H9 (cell line): Measurements from ENCODE around the gene KLLN. TPM values are rescaled to one million over a fixed set of nuclear protein-coding genes. Genes with fewer than 3 reads are reported as not detected.
A peak's percentile ranks its signal among the peaks of the same experiment; 100 is the strongest.
"Not testable (repeated sequence)": the region's sequence is repeated elsewhere in the genome, so short reads cannot be mapped to it uniquely, and the experiment has no call there.

Experiments used
- DNase-seq: peaks from one replicate; pipeline ENCODE4 v3.0.0-alpha.2; 2017
- H2AFZ ChIP-seq: one replicate; pipeline ENCODE4 v1.6.1; 2013; ENCODE audit warnings: mild to moderate bottlenecking, low read length, control low read depth, moderate library complexity
- H2AK5ac ChIP-seq: 2 replicates; pipeline ENCODE4 v1.6.1; 2013; ENCODE audit warnings: low read length, control low read depth, mixed read lengths; ENCODE audit not compliant: insufficient read length
- H2BK120ac ChIP-seq: one replicate; pipeline ENCODE4 v1.6.1; 2013; ENCODE audit warnings: low read depth, mild to moderate bottlenecking, low read length, control low read depth, inconsistent platforms; ENCODE audit not compliant: poor library complexity, severe bottlenecking
- H2BK12ac ChIP-seq: 2 replicates; pipeline ENCODE4 v1.6.1; 2013; ENCODE audit warnings: low read length, control low read depth, mixed read lengths, low read depth; ENCODE audit not compliant: insufficient read length
- H2BK15ac ChIP-seq: 2 replicates; pipeline ENCODE4 v1.6.1; 2013; ENCODE audit warnings: low read depth, low read length, control low read depth
- H2BK20ac ChIP-seq: one replicate; pipeline ENCODE4 v1.6.1; 2013; ENCODE audit warnings: low read depth, mild to moderate bottlenecking, low read length, control low read depth, inconsistent platforms; ENCODE audit not compliant: poor library complexity, severe bottlenecking
- H2BK5ac ChIP-seq: 2 replicates; pipeline ENCODE4 v1.6.1; 2013; ENCODE audit warnings: low read length, control low read depth, mixed read lengths; ENCODE audit not compliant: insufficient read length
- H3K14ac ChIP-seq: 2 replicates; pipeline ENCODE4 v1.6.1; 2013; ENCODE audit warnings: low read length, control low read depth; ENCODE audit not compliant: insufficient read depth
- H3K18ac ChIP-seq: 2 replicates; pipeline ENCODE4 v1.6.1; 2013; ENCODE audit warnings: low read depth, mild to moderate bottlenecking, mixed read lengths, low read length, control low read depth; ENCODE audit not compliant: insufficient read length
- H3K23ac ChIP-seq: 2 replicates; pipeline ENCODE4 v1.6.1; 2013; ENCODE audit warnings: low read length, control low read depth, mixed read lengths, low read depth; ENCODE audit not compliant: insufficient read length
- H3K23me2 ChIP-seq: 2 replicates; pipeline ENCODE4 v1.6.1; 2013; ENCODE audit warnings: low read depth, mild to moderate bottlenecking, mixed read lengths, low read length, control low read depth; ENCODE audit not compliant: insufficient read length, poor library complexity, severe bottlenecking
- H3K27ac ChIP-seq: 2 replicates; pipeline ENCODE4 v1.5.1; 2013; ENCODE audit warnings: low read length, control low read depth, mixed read lengths, low read depth; ENCODE audit not compliant: insufficient read length
- H3K27me3 ChIP-seq: 2 replicates; pipeline ENCODE4 v1.6.1; 2013; ENCODE audit warnings: low read length, control low read depth, inconsistent platforms; ENCODE audit not compliant: insufficient read depth
- H3K4ac ChIP-seq: 2 replicates; pipeline ENCODE4 v1.6.1; 2013; ENCODE audit warnings: low read depth, mild to moderate bottlenecking, control low read depth, inconsistent platforms, low read length, moderate library complexity
- H3K4me1 ChIP-seq: 2 replicates; pipeline ENCODE4 v1.6.1; 2013; ENCODE audit warnings: low read length, control low read depth, inconsistent platforms; ENCODE audit not compliant: insufficient read depth
- H3K4me2 ChIP-seq: 2 replicates; pipeline ENCODE4 v1.6.1; 2013; ENCODE audit warnings: low read length, control low read depth, mixed read lengths; ENCODE audit not compliant: insufficient read length, insufficient read depth
- H3K56ac ChIP-seq: 2 replicates; pipeline ENCODE4 v1.6.1; 2013; ENCODE audit warnings: low read depth, mild to moderate bottlenecking, mixed read lengths, low read length, control low read depth; ENCODE audit not compliant: insufficient read length
- H3K79me1 ChIP-seq: 2 replicates; pipeline ENCODE4 v1.6.1; 2013; ENCODE audit warnings: low read depth, mild to moderate bottlenecking, moderate library complexity, low read length, control low read depth, inconsistent platforms; ENCODE audit not compliant: insufficient read depth, poor library complexity, severe bottlenecking
- H3K79me2 ChIP-seq: 2 replicates; pipeline ENCODE4 v1.6.1; 2013; ENCODE audit warnings: low read length, control low read depth, inconsistent platforms; ENCODE audit not compliant: insufficient read depth
- H3K9ac ChIP-seq: 2 replicates; pipeline ENCODE4 v1.6.1; 2013; ENCODE audit warnings: low read length, control low read depth, mixed read lengths; ENCODE audit not compliant: insufficient read length; ENCODE audit errors: extremely low read depth
- H3K9me3 ChIP-seq: one replicate; pipeline ENCODE4 v1.6.1; 2013; ENCODE audit warnings: low read depth, low read length, inconsistent platforms; ENCODE audit not compliant: control insufficient read depth
- H3T11ph ChIP-seq: one replicate; pipeline ENCODE4 v1.6.1; 2013; ENCODE audit warnings: mild to moderate bottlenecking, low read length, control low read depth, inconsistent platforms
- H4K20me1 ChIP-seq: one replicate; pipeline ENCODE4 v1.6.1; 2013; ENCODE audit not compliant: control insufficient read depth, insufficient read length, insufficient read depth
- H4K5ac ChIP-seq: 2 replicates; pipeline ENCODE4 v1.6.1; 2013; ENCODE audit warnings: low read depth, mild to moderate bottlenecking, mixed read lengths, low read length, control low read depth; ENCODE audit not compliant: insufficient read length
- H4K8ac ChIP-seq: replicated peaks from 2 replicates; pipeline ENCODE4 v1.6.1; 2013; ENCODE audit warnings: low read length, control low read depth, mixed read lengths, low read depth; ENCODE audit not compliant: insufficient read length
- H4K91ac ChIP-seq: 2 replicates; pipeline ENCODE4 v1.6.1; 2013; ENCODE audit warnings: low read depth, mild to moderate bottlenecking, moderate library complexity, mixed read lengths, low read length, control low read depth; ENCODE audit not compliant: insufficient read length
- H3K27ac Mint-ChIP-seq, 3 experiments: 2 replicates in 2 of 3; 3 replicates in 1 of 3; pipeline ENCODE4 v1.8.0; 2020 to 2021; ENCODE audit warnings: mixed read lengths in 3 of 3, mild to moderate bottlenecking in 1 of 3, moderate library complexity in 1 of 3
- H3K27me3 Mint-ChIP-seq: 2 replicates; pipeline ENCODE4 v1.8.0; 2021; ENCODE audit warnings: low read depth, mild to moderate bottlenecking, moderate library complexity, mixed read lengths
- H3K36me3 Mint-ChIP-seq, 3 experiments: 2 replicates in 2 of 3; 3 replicates in 1 of 3; pipeline ENCODE4 v1.8.0; 2020 to 2021; ENCODE audit warnings: low read depth in 3 of 3, mixed read lengths in 3 of 3; ENCODE audit not compliant: insufficient read depth in 1 of 3
- H3K4me1 Mint-ChIP-seq, 2 experiments: 2 replicates each; pipeline ENCODE4 v1.8.0; 2020; ENCODE audit warnings: mixed read lengths in 2 of 2
- H3K4me3 Mint-ChIP-seq, 2 experiments: 2 replicates in 1 of 2; 3 replicates in 1 of 2; pipeline ENCODE4 v1.8.0; 2020 to 2021; ENCODE audit warnings: mild to moderate bottlenecking in 2 of 2, mixed read lengths in 2 of 2, moderate library complexity in 1 of 2
- H3K9me3 Mint-ChIP-seq, 2 experiments: 2 replicates in 1 of 2; 3 replicates in 1 of 2; pipeline ENCODE4 v1.8.0; 2020; ENCODE audit warnings: mild to moderate bottlenecking in 2 of 2, mixed read lengths in 2 of 2, moderate library complexity in 1 of 2
- WGBS: extraction: QIAGEN DNeasy Blood & Tissue Kit; methylation state at CpG from one replicate; pipeline ENCODE4 v1.1.7; 2013; ENCODE audit warnings: missing lambda C conversion rate, low lambda C conversion rate, mixed read lengths; ENCODE audit not compliant: insufficient read length; ENCODE audit errors: extremely low coverage; 5-methylcytosine and 5-hydroxymethylcytosine counted together
- total RNA-seq: library from RNA; stranded (reverse); gene quantifications from 2 replicates; pipeline ENCODE4 v1.2.1, GENCODE V29; 2021
- TF ChIP-seq, protein P1 (sequence below): fragments of 200-600 bp; sonication (generic); conservative IDR thresholded peaks from 3 replicates; pipeline ENCODE4 v1.8.0; 2021; ENCODE audit warnings: antibody characterized with exemption, mild to moderate bottlenecking

KLLN gene
- total RNA-seq, 1 experiment from 2014 or later = 0.79 TPM

DNA sequence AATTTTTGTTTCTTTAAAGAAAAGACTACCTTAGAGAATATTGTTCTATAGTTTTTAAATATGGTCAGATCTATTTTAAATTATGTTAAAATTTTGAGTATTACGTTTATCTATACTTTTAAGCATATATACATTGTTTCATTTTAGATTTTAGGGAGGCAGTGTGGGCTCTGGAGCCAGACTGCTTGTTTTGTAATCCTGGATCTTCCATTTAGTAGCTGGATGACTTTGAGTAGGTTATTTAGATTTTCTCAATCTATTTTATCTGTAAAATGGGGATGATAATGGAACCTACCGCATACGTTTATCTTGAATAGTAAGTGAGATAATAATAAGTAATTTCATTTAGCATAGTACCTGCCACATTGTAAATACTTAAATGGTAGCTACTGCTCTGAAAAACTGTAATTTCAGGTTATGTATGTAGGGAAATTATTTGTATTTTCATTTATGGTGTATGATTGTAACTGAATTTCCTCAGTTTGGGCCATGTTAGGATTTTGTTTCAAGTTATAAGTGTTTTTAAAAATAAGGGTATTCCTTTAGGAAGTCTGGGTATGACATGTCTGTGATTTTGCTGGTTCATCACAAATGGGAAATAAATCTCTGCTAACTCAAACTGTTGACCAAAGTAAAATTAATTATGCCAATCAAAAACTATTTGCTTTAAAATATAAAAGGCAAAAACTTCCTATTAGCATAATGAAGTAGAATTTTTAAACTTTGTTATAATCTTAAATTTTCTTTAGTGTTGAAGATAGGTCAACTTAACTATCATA lies 6.6 kb upstream of the KLLN start:
- Histone ChIP-seq H3K14ac (no peak overlapping the region), H3K56ac (no peak overlapping the region), H2BK20ac (no peak overlapping the region), H4K91ac (no peak overlapping the region), H3K4me1 (no peaks in the 10 kb centered on the region; the same call in 1 of the 2 replicates), H3K9ac (no peak overlapping the region), H3K79me2 (peaks cover 38% of the 10 kb centered on the region; the same call in 1 of the 2 replicates), H4K20me1 (no peaks in the 10 kb centered on the region), H3K9me3 (no peaks in the 10 kb centered on the region), H2AFZ (no peak overlapping the region), H2BK12ac (no peak overlapping the region), H3K18ac (no peak overlapping the region), H3T11ph (no peak overlapping the region), H2BK15ac (no peak overlapping the region), H3K4ac (no peak overlapping the region), H3K23ac (no peak overlapping the region), H3K27me3 (no peaks in the 10 kb centered on the region), H3K27ac (no peak overlapping the region), H2AK5ac (no peak overlapping the region), H4K5ac (no peak overlapping the region), H3K23me2 (peaks cover 4% of the 10 kb centered on the region), H2BK120ac (no peak overlapping the region), H3K79me1 (peaks cover 6% of the 10 kb centered on the region), H2BK5ac (no peak overlapping the region), H4K8ac (no peak overlapping the region), H3K4me2 (no peak overlapping the region)
- no peak overlapping the region for H3K4me3 Mint-ChIP-seq
- no CpG with 5 or more reads among the region's 3 CpGs for WGBS
- no peak for DNase-seq
- TF ChIP-seq, protein P1, sequence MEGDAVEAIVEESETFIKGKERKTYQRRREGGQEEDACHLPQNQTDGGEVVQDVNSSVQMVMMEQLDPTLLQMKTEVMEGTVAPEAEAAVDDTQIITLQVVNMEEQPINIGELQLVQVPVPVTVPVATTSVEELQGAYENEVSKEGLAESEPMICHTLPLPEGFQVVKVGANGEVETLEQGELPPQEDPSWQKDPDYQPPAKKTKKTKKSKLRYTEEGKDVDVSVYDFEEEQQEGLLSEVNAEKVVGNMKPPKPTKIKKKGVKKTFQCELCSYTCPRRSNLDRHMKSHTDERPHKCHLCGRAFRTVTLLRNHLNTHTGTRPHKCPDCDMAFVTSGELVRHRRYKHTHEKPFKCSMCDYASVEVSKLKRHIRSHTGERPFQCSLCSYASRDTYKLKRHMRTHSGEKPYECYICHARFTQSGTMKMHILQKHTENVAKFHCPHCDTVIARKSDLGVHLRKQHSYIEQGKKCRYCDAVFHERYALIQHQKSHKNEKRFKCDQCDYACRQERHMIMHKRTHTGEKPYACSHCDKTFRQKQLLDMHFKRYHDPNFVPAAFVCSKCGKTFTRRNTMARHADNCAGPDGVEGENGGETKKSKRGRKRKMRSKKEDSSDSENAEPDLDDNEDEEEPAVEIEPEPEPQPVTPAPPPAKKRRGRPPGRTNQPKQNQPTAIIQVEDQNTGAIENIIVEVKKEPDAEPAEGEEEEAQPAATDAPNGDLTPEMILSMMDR = no peak
- H3K36me3 Mint-ChIP-seq = peaks cover 0 to 6% (median 4%) of the 10 kb centered on the region in 3 experiments; a peak in 4 of 7 replicates
- no peaks in the 10 kb centered on the region for H3K27me3 Mint-ChIP-seq
- H3K9me3 Mint-ChIP-seq = no peaks in the 10 kb centered on the region
- peaks cover 38 to 48% of the 10 kb centered on the region in 2 experiments for H3K4me1 Mint-ChIP-seq
- H3K27ac Mint-ChIP-seq = no peak overlapping the region

DNA sequence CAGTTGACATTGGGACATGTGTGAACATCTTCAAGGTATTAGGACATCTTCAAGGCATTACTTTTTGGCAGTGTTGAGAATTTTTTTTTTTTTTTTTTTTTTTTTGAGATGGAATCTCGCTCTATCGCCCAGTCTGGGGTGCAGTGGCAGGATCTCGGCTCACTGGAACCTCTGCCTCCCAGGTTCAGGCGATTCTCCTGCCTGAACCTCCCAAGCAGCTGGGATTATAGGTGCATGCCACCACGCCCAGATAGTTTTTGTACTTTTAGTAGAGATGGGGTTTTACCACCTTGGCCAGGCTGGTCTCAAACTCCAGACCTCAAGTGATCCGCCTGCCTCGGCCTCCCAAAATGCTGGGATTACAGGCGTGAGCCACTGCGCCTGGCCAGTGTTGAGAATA lies 5.8 kb upstream of the KLLN start:
- H4K8ac ChIP-seq, H3K9ac ChIP-seq, H3K23me2 ChIP-seq, H3K56ac ChIP-seq, H3T11ph ChIP-seq, H3K36me3 Mint-ChIP-seq, H3K27me3 ChIP-seq, H3K9me3 Mint-ChIP-seq, H4K5ac ChIP-seq, H3K27me3 Mint-ChIP-seq, H3K4me2 ChIP-seq, DNase-seq, H3K4ac ChIP-seq, H3K79me1 ChIP-seq, H2AFZ ChIP-seq, H2BK12ac ChIP-seq, H2BK120ac ChIP-seq, H3K4me1 ChIP-seq, H4K91ac ChIP-seq, H2BK5ac ChIP-seq, H3K14ac ChIP-seq, H3K9me3 ChIP-seq, H4K20me1 ChIP-seq, H3K27ac ChIP-seq, H2AK5ac ChIP-seq, H3K27ac Mint-ChIP-seq, H2BK20ac ChIP-seq, H3K18ac ChIP-seq, H3K23ac ChIP-seq, H2BK15ac ChIP-seq: not testable (repeated sequence)
- WGBS = no CpG with 5 or more reads among the region's 9 CpGs
- H3K79me2 ChIP-seq = peaks cover 43% of the 10 kb centered on the region; the same call in 1 of the 2 replicates
- H3K4me1 Mint-ChIP-seq = peaks cover 38 to 47% of the 10 kb centered on the region in 2 experiments
- H3K4me3 Mint-ChIP-seq = peak overlapping the region in 1 of 2 experiments; percentile 14; a peak in 1 of 5 replicates
